ENCODE measurements around the gene IL1RL2.

The IL1RL2 gene

DNA sequence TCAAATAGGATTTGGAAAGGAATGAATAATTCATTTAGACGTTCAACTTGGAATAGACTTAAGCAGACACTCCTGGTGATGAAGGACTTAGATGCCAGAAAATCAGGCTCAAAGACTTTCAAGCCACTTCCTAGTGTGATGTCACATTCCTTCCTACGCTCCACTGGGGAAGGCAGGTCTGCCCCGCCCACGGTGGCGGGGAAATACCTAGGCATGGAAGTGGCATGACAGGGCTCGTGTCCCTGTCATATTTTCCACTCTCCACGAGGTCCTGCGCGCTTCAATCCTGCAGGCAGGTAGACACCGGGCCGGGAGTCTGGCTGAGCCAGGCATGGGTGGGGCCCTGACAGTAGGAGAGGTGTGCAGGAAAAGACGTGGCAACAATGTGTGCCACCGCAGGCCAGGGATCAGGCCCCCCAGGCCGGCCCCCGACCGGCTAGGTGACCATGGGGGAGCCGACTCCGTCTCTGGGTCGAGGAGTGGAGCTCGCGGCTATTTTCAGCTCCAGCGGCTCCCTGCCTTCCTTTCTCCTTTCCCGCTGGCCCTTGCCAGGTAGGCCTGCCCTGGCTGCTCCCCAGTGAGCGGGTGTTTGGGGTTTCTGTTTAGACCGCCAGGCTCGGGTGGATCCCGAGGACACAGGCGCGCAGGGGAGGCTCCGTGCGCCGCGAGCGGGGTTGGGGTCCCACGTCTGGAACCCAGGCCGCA lies at the start of gene IL1RL2:
TSS of gene IL1RL2 (plus strand) at position 233 of the 705 bp plus-strand sequence. CDS start 845 bp downstream, outside the sequence.
- peak; percentile 61 for DNase-seq

DNA sequence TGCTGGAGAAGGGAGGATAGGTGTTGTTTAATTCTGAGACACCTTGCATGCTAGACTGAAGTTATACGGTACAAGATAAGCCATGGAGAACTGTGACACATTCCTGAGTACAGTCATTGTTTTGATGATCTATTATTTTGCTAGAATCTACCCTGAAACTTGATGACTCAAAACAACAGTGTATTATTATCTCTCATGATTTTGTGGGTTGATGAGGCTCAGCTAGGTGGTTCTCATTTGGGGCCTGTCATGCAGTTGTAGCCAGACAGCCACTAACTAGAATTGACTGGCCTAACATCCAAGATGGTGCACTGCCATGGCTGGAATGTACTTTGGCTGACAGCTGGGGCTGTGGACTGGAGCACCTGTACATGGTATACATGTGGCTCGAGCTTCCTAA lies 49.7 kb upstream of the IL1RL2 start:
- DNase-seq, result peak; percentile 66

DNA sequence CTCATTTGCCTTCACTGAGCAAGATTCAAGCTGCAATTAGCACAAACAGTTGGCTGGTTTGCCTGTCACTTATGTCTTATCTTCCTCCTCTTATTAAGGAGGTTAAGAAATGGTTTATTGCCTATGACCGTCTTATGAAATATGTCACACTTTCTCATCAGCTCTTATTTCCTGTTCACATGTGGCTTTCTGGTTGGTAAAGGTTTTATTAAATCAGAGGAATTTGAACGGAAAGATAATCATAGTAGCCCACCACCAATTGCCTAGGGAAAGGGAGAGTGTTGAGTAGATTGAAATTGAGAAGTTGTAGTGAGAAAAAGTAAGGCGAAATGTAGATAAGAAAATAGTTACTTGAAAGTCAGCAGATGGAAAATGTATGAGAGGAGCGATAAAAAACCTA lies 48.5 kb upstream of the IL1RL2 start:
- no peak for DNase-seq

DNA sequence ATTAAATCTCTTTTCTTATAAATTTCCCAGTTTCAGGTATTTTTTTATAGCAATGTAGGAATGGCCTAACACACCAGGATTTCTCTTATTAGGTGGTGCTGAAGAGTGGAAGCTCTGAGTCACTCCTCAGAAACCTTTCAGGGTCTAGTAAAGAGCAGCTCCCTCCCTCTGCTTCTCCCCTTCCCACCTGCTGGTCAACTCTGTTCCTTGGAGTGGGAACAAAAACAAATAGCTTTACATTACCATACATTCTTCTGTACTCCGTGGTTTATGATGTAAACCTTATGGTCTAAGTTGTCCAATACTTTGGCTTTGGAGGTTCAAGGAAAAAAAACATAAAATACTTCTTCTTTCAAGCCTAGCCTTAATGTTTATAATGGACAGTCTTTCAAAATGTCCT lies 47.0 kb upstream of the IL1RL2 start:
- no peak for DNase-seq

DNA sequence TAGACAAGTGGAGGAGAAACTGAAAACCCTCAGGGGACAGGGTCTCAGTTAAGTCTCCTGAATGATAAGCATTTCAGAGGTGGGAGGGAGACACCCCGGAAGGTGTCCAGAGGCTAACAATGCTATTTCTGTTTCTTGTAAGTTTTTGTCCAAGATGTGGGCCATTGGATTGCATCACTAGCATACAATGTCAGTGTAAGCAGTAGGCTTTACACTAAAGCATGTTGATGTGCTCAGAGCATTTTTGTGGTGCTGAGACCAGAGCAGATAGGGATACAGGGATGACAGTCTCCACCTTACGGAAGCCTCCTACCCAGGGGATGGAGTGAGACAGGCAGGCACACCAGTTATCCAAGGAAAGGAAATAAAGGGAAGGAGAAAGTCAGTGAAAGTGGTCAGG lies 46.4 kb upstream of the IL1RL2 start:
- DNase-seq, result no peak

DNA sequence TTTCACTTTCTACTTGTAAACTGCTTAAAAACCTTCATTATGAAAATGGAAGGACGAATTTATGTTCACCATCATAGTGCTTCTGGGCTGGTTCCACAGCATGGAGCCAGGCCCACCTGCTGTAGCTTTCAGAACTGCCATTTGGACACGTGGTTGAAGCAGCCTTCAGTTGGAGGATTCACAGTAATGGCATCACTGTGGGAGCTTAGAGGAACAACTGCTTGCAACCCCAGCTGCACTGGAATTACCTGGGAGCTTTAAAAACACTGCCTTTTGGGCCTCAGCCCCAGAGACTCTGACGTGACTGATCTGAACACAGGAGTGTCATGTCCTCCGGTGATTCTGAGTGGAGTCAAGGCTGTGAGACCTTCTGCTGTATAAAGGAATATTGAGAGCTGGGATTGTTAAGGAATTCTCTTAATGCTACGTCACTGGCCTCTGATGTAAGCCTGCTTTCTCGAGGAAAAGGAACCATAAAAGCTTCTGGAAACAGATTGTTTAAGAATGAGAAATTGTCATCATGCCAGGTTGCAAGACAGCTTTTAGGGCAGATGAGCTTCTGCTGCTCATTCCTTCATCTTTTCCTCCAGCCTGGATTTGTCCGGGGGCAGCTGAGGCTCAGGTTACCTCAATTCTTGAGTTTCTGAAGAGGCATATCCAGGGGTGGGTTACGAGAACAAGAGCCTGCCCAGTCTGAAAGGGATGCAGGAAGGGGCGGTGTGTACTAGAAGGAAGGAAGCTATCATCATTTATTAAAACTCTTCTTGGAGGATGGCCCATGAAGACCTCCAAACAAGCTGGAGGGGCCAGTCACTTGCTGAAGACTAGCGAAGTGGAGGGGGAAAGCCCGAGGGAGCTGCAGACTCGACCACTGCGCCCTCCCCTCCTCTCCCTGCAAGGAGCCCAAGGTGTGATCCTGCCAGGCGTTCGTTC lies 45.5 kb upstream of the IL1RL2 start:
- DNase-seq, result no peak

DNA sequence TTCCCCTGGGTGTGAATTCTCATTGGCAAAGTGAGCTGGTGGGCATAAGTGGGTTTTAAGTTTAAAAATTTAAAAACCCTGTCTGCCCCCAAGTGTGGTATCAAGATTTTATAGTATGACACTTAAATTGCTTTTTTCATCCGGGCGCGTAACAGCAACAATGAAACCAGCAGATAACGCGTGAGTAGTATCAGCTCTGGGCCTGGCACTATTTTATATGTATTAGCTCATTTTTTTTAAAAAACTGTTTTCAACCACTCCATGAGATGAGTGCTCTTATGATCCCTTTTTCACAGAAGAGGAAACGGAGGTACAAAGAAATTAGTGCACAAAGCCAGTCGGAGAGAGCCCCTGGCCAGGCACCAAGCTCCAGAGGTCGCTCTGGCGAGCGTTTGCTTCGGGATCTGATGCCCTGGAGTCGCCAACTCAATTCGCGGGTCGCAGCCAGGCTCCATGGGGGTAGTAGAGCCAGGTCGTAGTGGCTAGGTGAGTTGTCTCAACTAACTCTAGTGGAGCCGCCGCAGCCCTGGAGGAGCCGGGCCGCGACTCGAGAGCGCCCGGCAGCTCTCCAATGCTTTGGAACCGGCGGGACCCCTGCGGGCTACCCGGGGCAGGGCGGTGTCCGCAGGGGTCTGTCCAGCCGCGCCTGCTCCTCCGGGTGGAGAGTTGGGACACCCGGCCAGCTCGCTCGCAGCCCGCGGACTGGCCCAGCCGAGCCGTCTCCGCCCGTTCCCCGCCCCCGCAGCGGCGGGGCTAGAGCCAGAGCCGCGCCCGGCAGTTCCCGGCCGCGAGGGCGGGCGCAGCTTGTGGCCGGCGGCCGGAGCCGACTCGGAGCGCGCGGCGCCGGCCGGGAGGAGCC lies 44.6 kb upstream of the IL1RL2 start, which contains the start of gene IL1R1:
TSS of gene IL1R1 (plus strand) at position 777 of the 859 bp plus-strand sequence. CDS start 14,979 bp downstream, outside the sequence.
- DNase-seq, result peak; percentile 55

DNA sequence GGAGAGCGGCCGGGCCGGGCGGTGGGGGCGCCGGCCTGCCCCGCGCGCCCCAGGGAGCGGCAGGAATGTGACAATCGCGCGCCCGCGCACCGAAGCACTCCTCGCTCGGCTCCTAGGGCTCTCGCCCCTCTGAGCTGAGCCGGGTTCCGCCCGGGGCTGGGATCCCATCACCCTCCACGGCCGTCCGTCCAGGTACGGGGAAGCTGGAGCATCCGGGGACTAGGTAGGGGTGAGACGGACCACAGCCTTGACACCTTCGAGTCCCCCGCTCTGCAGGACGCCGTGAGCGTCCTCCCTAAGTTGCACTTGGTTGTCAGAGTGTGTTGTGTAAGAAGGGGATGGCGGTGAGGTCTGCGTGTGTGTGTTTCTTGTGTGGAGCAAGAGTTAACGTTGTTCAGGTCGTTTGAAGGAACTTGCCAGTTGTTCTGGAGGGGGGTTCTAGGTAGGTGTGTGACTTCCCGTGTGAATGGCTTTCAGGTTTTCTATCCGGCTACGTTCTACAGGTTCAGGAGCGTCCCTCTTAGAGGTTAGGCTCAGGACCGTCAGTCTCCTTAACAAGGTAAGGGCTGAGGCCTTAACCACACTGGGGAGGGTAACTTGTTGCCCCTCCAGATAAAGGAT lies 43.9 kb upstream of the IL1RL2 start:
- DNase-seq, result peak; percentile 38

DNA sequence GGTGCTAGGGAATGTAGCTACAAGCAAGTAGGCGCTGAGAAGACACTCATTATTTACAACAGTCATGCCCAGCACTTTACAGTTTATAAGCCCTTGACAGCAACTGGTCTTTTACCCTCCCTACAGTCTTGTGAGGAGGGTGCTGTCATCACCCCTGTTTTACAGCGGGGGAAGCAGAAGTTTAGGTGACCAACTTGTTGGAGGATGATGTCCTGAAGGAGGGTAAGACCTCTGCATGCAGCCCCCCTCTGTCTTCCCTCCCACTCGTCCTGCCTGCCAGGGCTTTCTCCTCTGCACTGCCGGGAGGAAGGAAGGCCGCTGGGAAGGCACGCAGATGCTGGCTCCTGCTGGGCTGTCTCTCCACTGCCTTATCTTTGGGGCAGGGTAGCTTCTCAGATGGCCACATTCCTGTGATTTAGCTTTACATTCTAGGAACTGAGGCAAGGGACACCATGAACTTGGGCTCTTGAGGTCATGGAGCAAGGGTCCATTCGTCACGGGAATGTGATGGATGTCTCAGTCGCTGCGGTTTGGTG lies 43.3 kb upstream of the IL1RL2 start:
- no peak for DNase-seq

DNA sequence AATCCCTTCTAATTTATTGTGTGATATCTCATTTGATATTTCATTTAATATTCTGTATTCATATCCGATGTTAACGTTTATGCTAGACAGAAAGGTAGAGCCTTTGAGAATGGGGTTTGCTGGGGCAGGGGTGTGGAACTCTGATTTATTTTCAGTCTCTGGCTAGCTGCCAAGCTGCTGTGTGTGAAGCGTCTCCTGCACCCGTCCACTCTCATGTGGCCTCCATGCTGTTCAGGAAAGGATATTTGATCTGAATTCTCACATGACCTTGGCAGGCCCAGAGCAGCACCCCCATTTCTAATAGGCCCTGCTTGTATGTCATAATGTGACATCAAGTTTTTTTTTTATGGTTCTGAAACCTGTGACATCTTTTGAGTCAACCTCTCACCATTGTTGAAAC lies 42.7 kb upstream of the IL1RL2 start:
- DNase-seq, result no peak

DNA sequence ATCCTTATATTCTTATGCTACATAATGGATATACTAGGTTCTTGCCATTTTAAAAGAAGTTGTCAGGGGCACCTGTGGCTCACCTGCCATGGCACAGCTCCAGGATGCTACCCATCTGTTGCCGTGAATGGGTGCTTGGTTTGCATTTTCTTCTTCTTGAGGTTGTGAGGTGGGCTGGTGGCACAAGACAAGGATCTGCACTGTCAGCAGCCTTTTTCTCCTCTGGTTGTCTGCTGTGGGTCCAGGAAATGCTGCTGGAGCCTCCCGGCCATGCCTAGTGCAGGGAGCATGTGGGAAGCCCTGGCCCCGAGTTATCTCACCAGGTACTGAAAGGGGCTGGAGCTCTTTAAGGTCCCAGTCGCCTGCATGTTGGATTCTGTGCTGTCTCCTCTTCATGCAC lies 41.7 kb upstream of the IL1RL2 start:
- DNase-seq, result no peak

DNA sequence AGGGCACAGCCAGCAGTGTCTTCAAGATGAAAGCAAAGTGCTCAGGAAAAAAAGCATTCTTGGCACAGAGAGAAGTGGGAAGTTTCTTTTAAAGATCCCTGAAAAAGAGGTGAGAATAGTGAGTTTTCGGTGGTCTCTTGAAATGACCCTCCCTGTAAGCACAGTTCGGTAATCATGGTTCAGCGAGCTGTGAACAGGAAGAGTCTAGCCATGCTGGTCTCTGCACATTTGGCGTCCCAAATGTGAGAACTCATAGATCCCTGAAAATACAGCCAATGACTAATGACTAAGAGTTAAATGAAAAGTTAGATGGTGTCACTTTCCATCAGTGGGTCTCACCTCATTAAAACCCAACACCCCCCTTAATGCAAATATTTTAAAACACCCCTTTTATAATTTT lies 40.9 kb upstream of the IL1RL2 start:
- no peak for DNase-seq

DNA sequence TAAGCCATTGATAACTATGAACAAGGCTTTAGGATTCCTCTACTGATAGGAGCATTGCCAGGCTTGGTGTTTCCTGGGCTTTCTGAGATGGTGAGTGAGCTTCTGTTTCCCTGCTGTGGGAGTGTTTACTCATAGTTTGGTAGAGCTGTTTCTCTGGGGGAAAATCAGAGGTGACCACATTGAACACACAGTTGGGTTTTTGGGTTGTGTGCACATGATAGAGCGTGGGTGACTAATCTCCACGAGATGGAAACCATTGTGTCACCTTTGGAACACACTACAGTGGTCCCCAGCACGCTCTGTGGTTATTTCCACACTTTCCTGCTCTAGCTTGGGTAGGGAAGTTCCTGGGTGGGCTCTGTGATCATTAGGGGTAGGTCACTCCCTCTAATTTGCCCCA lies 38.9 kb upstream of the IL1RL2 start:
- peak; percentile 77 for DNase-seq

DNA sequence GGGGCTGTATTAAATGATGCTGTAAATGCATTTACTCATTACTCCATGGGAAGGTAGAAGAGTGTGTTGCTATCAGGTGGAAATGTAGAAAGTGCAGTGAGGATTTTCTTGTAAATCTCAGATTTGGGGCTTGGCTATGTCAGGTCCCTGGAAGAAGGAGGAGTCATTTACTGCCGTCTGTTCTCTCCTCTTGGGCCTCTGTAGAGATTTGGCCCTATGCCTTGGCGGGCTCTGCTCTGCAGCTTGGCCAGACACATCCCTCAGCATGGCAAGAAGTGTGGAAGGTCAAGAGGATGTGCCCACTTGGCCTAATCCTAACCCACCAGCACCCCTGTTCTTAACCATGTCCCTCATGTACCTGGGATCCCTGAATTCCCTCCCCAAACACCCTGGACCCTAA lies 37.6 kb upstream of the IL1RL2 start:
- DNase-seq, result no peak

DNA sequence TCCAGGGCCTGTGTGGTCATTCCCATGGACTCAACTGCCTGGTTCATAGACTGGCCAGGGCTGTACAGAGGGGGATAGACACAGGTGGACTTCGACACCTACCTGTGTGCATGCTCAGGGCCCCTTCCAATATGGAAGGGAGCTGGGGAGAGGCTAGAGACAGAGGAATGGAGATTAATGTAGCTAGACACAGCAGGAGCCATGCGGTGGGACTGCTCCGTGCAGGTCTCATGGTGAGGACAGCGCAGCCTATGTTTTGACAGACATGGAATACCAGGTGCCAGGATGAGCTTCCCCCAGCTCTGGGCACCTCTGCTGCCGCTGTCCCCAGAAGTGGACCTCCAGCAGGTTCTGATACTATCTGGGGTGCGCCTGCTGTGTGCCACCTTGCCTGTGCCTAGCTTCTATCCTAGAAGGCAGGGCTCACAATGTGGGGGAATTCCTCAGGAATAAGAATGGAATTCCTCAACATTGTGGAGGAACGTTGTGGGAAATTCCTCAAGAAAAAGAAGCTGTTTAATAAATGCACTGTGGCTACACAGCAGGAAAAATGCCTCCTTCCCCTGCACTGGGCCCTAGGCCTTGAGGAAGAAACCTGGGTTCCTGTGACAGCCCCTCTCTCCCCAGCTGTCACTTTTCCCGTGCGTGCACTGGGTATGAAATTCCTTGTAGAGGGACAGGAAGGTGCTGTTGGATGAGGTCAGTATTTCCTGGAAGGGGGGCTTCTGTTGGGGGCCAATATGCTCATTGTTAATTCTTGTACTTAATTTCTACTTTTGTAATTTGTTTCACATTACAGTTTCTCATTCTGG lies 37.0 kb upstream of the IL1RL2 start:
- DNase-seq, result no peak

DNA sequence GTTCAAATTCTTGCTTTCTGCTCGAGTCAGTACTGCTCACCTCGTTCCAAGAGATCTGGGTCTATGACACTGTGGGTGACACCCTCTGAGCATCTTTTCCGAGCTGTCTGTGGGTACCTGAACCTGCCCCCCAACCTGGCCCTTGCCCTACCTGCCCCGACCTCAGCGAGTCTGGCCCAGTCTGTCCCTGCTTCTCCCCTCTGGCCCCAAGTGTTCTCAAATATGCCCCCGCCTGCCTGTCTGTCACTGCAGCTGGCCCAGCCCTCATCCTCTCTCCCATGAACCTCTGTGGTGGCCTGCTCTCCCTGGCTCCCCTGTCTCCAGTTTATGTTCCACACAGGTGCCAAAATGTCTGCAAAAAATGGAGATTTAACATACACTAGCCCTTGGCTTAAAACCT lies 32.5 kb upstream of the IL1RL2 start:
- DNase-seq, result no peak

DNA sequence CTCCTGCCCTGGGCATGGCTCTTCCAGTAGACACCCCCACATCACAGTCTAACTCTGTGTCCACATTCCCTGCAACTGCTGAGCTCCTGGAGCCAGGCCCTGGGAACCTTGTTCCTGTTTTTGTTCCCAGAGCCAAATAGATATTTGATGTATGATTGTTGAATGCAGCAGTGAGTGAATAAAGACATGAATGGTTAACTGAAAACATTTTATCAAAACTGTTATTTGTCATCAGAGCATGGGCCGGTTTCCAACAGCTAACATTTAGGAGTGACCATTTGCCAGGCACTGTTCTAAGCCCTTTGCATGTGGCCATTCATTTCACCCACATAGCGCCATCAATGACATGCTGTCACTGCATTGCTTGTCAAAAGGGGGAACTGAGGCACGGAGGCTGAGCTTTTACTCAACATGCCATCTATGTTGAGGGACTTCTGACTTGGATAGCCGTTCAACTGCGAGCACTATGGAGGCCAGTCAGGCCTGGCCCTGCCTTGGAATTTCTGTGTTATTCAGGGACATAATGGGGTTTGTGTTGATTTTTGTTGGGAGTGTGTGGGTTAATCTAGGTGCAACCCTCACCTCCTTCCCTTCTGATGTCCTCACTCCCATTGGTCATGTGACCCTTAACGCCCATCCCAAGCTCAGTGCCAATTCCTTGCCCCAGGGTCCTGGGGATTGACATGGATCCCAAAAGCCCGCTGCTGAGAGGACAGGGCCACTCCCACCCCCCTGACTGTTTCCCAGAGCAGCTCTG lies 31.7 kb upstream of the IL1RL2 start:
- no peak for DNase-seq

DNA sequence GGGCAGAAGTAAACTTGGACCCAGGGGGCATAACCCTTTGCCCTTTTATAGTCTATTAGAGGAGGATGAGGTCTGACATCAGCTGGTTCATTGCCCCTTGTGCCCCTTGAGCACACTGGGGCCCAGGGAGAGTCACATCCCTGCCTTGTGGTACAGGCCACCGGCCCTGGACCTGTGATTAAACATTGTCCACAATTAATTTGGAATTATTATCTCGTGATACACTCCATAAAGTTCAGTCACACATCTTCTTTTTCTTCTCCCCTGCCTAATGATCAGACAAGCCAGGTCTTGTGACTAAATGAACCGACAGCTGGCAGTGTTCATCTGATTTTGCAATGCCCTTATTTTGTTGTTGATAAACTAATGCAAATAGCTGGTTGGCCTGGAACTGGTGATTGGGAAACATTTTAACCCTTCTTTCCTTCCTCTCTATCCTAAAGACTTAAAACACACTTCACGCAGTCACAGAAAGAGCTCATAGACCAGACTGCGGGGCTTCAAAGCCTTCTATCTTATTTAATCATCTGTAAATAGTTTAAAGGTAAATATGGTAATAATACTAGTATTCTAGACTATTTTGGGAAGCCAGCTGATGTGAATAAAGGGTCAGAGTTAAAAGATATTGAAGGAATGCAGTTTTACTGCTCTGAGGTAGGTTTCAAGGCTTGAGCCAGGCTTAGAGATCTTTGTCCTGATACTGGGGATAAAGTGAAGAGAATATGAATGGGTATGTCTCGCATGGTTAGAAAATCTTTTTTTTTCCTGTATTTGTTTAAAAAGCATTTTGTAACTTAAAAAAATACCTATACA lies 30.9 kb upstream of the IL1RL2 start:
- DNase-seq, result no peak

DNA sequence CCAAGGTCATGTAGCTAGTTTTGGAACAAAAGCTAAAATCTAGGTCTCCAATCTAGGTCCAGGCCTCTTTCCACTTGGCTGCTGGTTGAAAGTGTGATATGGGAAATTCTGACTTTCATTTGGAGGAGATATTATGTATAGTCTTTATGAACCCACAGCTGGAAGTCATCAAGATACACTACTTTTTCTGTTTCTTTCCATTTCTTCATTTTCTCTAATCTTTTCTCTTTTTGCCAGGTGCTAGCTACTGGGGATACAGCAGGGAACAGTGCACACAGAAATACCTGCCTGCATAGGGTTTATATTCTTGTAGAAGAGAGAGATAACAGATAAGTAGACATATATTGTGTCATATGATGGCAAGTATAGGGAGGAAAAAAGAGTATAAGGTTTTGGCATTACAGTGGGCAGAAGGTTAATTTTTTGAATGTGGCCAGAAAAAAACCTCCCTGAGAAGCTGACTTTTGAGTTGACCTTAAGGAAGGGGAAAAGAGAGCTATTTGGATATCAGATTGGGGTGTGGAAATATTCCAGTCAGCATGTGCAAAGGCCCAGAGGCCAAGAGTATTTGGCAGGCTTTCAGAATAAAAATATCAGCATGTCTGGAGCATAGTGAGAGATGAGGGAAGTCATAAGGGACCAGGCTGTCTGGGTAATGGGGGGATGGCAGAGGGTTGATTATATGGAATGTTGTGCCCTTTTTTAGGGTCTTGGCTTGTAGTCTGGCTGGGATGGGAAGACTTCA lies 28.6 kb upstream of the IL1RL2 start:
- DNase-seq, result no peak

Data from stimulated activated CD4-positive, alpha-beta T cell treated with anti-CD3 and anti-CD28 coated beads, Interleukin-15, amount 100 ng/mL, for 24 hours (primary cell).